GM18868 (cell line): ENCODE results near the gene DDO.
"Not testable (repeated sequence)": the region's sequence is repeated elsewhere in the genome, so short reads cannot be mapped to it uniquely, and the experiment has no call there.

ENCODE experiments used
- ATAC-seq: cut with Tn5 transposase; IDR thresholded peaks from one replicate; pipeline ENCODE4 v1.9.1; 2021; ENCODE audit warnings: mild to moderate bottlenecking, moderate library complexity; ENCODE audit not compliant: unreplicated experiment

Gene DDO

GRCh38 chr6:110369066-110369465, 46.3 kb downstream of the DDO start:
- ATAC-seq: no peak

- ATAC-seq: no peak
Measured at GRCh38 chr6:110368284-110368683, 47.1 kb downstream of the DDO start.

GRCh38 chr6:110367825-110368224, 47.5 kb downstream of the DDO start:
- ATAC-seq: no peak

GRCh38 chr6:110366975-110367374, 48.4 kb downstream of the DDO start:
- no peak for ATAC-seq

- no peak for ATAC-seq
Measured at GRCh38 chr6:110366256-110366655, 49.1 kb downstream of the DDO start.

- ATAC-seq: no peak
Measured at GRCh38 chr6:110364364-110365105, 50.8 kb downstream of the DDO start.

GRCh38 chr6:110363748-110364147, 51.6 kb downstream of the DDO start:
- no peak for ATAC-seq

GRCh38 chr6:110360676-110361075, 54.7 kb downstream of the DDO start:
- no peak for ATAC-seq

- no peak for ATAC-seq
Measured at GRCh38 chr6:110359556-110359955, 55.8 kb downstream of the DDO start.

GRCh38 chr6:110358553-110359160, 56.7 kb downstream of the DDO start:
- no peak for ATAC-seq

GRCh38 chr6:110357664-110358552, 57.5 kb downstream of the DDO start, which contains the start of gene METTL24:
Gene METTL24, minus strand, starts transcription at chr6:110358349. Its CDS starts 77 bp downstream, at chr6:110358272.
- ATAC-seq: no peak

- ATAC-seq: no peak
Measured at GRCh38 chr6:110357298-110357663, 58.1 kb downstream of the DDO start.

- ATAC-seq: no peak
Measured at GRCh38 chr6:110356778-110357177, 58.6 kb downstream of the DDO start.

GRCh38 chr6:110355727-110356126, 59.6 kb downstream of the DDO start:
- ATAC-seq: no peak

GRCh38 chr6:110355022-110355421, 60.4 kb downstream of the DDO start:
- no peak for ATAC-seq

GRCh38 chr6:110354153-110354552, 61.2 kb downstream of the DDO start:
- no peak for ATAC-seq

- no peak for ATAC-seq
Measured at GRCh38 chr6:110353457-110354001, 61.8 kb downstream of the DDO start.

GRCh38 chr6:110352563-110353262, 62.7 kb downstream of the DDO start:
- ATAC-seq: no peak

- ATAC-seq: no peak
Measured at GRCh38 chr6:110351986-110352385, 63.4 kb downstream of the DDO start.

GRCh38 chr6:110351546-110351945, 63.8 kb downstream of the DDO start:
- ATAC-seq: no peak

GRCh38 chr6:110350593-110350992, 64.8 kb downstream of the DDO start:
- ATAC-seq: not testable (repeated sequence)
